Measurements from ENCODE around the gene C16orf82.

DNA sequence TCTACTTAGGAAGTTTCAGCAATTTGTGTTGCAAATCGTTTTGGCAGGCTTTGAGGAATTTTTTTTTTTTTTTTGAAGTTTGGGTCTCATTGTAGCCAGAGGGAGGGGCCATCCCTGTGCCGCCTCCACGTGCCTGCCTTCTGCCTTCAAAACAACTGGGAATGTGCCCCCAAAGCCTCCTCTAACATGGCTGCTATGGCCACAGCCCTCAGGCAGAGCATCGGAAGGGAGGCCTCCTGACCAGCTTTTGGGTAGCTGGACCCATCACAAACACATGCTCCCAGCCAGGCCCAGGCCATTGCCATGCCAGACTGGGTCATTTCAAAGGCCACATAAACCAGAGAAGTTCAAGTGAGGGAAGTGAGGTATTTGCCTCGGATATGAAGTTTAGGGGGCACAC, 21.5 kb downstream of the C16orf82 start:
- TF ChIP-seq, protein P1, sequence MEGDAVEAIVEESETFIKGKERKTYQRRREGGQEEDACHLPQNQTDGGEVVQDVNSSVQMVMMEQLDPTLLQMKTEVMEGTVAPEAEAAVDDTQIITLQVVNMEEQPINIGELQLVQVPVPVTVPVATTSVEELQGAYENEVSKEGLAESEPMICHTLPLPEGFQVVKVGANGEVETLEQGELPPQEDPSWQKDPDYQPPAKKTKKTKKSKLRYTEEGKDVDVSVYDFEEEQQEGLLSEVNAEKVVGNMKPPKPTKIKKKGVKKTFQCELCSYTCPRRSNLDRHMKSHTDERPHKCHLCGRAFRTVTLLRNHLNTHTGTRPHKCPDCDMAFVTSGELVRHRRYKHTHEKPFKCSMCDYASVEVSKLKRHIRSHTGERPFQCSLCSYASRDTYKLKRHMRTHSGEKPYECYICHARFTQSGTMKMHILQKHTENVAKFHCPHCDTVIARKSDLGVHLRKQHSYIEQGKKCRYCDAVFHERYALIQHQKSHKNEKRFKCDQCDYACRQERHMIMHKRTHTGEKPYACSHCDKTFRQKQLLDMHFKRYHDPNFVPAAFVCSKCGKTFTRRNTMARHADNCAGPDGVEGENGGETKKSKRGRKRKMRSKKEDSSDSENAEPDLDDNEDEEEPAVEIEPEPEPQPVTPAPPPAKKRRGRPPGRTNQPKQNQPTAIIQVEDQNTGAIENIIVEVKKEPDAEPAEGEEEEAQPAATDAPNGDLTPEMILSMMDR (IDR thresholded peaks at IDR 0.05; ENCODE audit: insufficient read depth, low read length, poor library complexity, severe bottlenecking): no peak
- TF ChIP-seq EZH2phosphoT487 (conservative IDR thresholded peaks at IDR 0.05; ENCODE audit: low read length): no peak
